Measurements from ENCODE around the gene AGK. TPM values are rescaled to one million over a fixed set of nuclear protein-coding genes. Genes with fewer than 3 reads are reported as not detected.

AGK gene
- total RNA-seq, 1 experiment from 2014 or later = 32.6 TPM

DNA sequence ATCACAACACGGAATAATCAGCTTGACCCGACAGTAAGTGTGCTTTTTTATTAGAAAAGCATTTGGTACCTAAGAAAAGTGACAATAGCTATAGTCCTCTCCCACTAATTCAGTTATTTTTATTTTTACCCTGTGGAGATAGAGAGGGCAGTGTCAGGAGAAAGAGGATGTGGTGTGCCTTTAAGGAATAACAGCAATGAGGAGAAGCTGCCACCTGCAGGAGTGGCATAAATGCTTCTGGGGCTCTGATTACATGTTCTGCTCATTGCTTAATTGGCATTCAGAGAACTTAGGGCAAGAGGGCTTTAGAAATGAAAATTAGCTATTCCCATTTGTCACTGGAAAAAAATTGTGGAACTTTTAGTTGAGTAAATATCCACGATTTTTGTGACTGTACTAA, 90.7 kb downstream of the AGK start:
- DNase-seq (ENCODE audit: low read depth, low spot score) = no peak
- Histone ChIP-seq H3K27me3 (ENCODE audit: control insufficient read depth, insufficient read depth, low read length) (no peaks in the 10 kb centered on the region), H3K36me3 (ENCODE audit: control insufficient read depth, insufficient read depth, low read length) (peaks cover 5% of the 10 kb centered on the region; the same call in 1 of the 2 replicates), H3K9me3 (ENCODE audit: control insufficient read depth, insufficient read depth, low read depth, low read length) (no peaks in the 10 kb centered on the region), H3K4me3 (ENCODE audit: low read depth in 2 of 2, low read length in 2 of 2) (no peak overlapping the region), H3K4me1 (ENCODE audit: control insufficient read depth, insufficient read depth, low read length) (no peaks in the 10 kb centered on the region), H3K27ac (ENCODE audit: low read length) (no peak overlapping the region)
- ChIA-PET POLR2A (no interaction called here), CTCF (interaction anchor here (0.6 kb wide), 1 partner anchor 630 kb away, joined by 3 read pairs; no protein-coding TSS in a partner anchor)
- in situ Hi-C loops (cut with HindIII; ENCODE audit: low pct_unique_long_range_greater_than_20kb, low sequenced_read_pairs) (no loop called here), intact Hi-C loops (cut with micrococcal nuclease; ENCODE audit: unreplicated experiment) (no loop called here)
- TF ChIP-seq, protein P1, sequence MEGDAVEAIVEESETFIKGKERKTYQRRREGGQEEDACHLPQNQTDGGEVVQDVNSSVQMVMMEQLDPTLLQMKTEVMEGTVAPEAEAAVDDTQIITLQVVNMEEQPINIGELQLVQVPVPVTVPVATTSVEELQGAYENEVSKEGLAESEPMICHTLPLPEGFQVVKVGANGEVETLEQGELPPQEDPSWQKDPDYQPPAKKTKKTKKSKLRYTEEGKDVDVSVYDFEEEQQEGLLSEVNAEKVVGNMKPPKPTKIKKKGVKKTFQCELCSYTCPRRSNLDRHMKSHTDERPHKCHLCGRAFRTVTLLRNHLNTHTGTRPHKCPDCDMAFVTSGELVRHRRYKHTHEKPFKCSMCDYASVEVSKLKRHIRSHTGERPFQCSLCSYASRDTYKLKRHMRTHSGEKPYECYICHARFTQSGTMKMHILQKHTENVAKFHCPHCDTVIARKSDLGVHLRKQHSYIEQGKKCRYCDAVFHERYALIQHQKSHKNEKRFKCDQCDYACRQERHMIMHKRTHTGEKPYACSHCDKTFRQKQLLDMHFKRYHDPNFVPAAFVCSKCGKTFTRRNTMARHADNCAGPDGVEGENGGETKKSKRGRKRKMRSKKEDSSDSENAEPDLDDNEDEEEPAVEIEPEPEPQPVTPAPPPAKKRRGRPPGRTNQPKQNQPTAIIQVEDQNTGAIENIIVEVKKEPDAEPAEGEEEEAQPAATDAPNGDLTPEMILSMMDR (IDR thresholded peaks at IDR 0.05) = no peak; the same call in 1 of the 2 replicates
- no peak for TF ChIP-seq SIN3A (IDR thresholded peaks at IDR 0.05; ENCODE audit: borderline replicate concordance, insufficient read depth, low read depth, low read length)
- no peak for TF ChIP-seq TCF7L2 (IDR thresholded peaks at IDR 0.05; ENCODE audit: low read depth, low read length)
- TF ChIP-seq, protein P2, sequence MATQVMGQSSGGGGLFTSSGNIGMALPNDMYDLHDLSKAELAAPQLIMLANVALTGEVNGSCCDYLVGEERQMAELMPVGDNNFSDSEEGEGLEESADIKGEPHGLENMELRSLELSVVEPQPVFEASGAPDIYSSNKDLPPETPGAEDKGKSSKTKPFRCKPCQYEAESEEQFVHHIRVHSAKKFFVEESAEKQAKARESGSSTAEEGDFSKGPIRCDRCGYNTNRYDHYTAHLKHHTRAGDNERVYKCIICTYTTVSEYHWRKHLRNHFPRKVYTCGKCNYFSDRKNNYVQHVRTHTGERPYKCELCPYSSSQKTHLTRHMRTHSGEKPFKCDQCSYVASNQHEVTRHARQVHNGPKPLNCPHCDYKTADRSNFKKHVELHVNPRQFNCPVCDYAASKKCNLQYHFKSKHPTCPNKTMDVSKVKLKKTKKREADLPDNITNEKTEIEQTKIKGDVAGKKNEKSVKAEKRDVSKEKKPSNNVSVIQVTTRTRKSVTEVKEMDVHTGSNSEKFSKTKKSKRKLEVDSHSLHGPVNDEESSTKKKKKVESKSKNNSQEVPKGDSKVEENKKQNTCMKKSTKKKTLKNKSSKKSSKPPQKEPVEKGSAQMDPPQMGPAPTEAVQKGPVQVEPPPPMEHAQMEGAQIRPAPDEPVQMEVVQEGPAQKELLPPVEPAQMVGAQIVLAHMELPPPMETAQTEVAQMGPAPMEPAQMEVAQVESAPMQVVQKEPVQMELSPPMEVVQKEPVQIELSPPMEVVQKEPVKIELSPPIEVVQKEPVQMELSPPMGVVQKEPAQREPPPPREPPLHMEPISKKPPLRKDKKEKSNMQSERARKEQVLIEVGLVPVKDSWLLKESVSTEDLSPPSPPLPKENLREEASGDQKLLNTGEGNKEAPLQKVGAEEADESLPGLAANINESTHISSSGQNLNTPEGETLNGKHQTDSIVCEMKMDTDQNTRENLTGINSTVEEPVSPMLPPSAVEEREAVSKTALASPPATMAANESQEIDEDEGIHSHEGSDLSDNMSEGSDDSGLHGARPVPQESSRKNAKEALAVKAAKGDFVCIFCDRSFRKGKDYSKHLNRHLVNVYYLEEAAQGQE (IDR thresholded peaks at IDR 0.05; ENCODE audit: insufficient read depth in 1 of 2, low read depth in 2 of 2, low read length in 1 of 2) = no peak
- no peak for TF ChIP-seq POLR2AphosphoS5 (IDR thresholded peaks at IDR 0.05; ENCODE audit: low read depth, low read length)
- no peak for ATAC-seq
- BruUV-seq (replicated peaks) = no TSS peak

DNA sequence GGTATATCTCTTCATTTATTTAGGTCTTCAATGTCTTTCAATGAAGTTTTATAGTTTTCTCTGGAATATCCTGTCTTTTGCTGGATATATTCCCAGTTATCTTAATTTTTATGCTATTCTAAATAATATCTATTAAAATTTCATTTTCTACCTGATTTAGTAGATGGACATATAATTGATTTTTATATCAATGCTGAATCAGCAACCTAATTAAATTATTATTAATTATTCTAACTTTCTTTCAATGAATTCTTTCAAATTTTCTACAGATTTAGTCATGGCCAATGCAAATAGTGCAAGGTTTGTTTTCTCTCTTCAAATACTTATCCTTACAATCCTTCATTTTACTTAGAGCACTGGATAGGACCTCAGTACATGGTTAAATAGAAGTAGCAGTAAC, 94.0 kb downstream of the AGK start:
- TF ChIP-seq, protein P1 (IDR thresholded peaks at IDR 0.05) = no peak
- TF ChIP-seq, protein P2 (IDR thresholded peaks at IDR 0.05; ENCODE audit: insufficient read depth in 1 of 2, low read depth in 2 of 2, low read length in 1 of 2) = no peak
- TF ChIP-seq TCF7L2 (IDR thresholded peaks at IDR 0.05; ENCODE audit: low read depth, low read length) (no peak), SIN3A (IDR thresholded peaks at IDR 0.05; ENCODE audit: borderline replicate concordance, insufficient read depth, low read depth, low read length) (no peak), POLR2AphosphoS5 (IDR thresholded peaks at IDR 0.05; ENCODE audit: low read depth, low read length) (no peak)
- DNase-seq (ENCODE audit: low read depth, low spot score) = no peak
- ChIA-PET CTCF (no interaction called here), POLR2A (no interaction called here)
- no peaks in the 10 kb centered on the region for H3K4me1 ChIP-seq (ENCODE audit: control insufficient read depth, insufficient read depth, low read length)
- in situ Hi-C loops (cut with HindIII; ENCODE audit: low pct_unique_long_range_greater_than_20kb, low sequenced_read_pairs) (no loop called here), intact Hi-C loops (cut with micrococcal nuclease; ENCODE audit: unreplicated experiment) (no loop called here)
- H3K4me3 ChIP-seq (ENCODE audit: low read depth in 2 of 2, low read length in 2 of 2) = no peak overlapping the region
- H3K27me3 ChIP-seq (ENCODE audit: control insufficient read depth, insufficient read depth, low read length) = no peaks in the 10 kb centered on the region
- peaks cover 5% of the 10 kb centered on the region; the same call in 1 of the 2 replicates for H3K36me3 ChIP-seq (ENCODE audit: control insufficient read depth, insufficient read depth, low read length)
- no TSS peak for BruUV-seq (replicated peaks)
- no peaks in the 10 kb centered on the region for H3K9me3 ChIP-seq (ENCODE audit: control insufficient read depth, insufficient read depth, low read depth, low read length)
- H3K27ac ChIP-seq (ENCODE audit: low read length) = no peak overlapping the region
- ATAC-seq = no peak

Data from Panc1 (cell line).